DND-41 (cell line): ENCODE results near the gene TRH.

Source experiments
- EZH2 ChIP-seq: IDR thresholded peaks from 3 replicates; pipeline ENCODE4 v1.6.1; 2012; ENCODE audit warnings: borderline replicate concordance, low read depth, mild to moderate bottlenecking, moderate library complexity, low read length, inconsistent platforms; ENCODE audit not compliant: severe bottlenecking
- TF ChIP-seq, protein P1 (sequence below): IDR thresholded peaks from 2 replicates; pipeline ENCODE4 v1.5.1; 2012; ENCODE audit warnings: borderline replicate concordance, low read length, moderate library complexity, mild to moderate bottlenecking; ENCODE audit not compliant: poor library complexity, severe bottlenecking; ENCODE audit errors: extremely low read depth

DNA sequence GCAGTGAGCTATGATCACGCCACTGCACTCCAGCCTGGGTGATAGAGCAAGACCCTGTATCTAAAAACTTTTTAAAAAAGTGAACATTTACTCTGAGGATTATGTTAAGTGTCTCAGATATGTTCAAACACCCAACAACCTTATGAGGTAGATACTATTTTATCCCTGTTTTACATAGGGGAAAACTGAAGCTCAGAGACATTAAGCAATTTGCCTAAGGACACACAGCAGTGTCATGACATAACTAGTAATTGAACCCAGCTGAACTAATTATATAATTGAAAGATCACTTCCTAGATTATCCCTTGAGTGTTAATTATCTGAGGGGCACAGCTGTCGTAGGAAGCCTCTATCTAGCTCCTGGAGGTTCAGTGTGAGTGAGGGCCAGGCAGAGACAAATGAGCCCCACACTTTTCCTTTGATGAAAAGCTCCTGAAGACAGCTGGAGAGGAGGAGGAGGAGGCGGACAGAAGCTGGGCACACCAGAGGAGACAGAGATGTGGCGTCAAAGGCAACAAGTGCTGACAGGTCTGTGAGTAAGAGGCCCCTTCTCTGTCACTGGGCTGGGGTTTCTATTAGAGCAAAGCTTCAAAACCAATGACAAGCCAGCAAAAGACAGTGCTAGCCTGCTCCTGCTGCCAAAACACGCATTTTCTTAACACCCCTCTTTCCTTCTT, 20.5 kb downstream of the TRH start:
- TF ChIP-seq, protein P1, sequence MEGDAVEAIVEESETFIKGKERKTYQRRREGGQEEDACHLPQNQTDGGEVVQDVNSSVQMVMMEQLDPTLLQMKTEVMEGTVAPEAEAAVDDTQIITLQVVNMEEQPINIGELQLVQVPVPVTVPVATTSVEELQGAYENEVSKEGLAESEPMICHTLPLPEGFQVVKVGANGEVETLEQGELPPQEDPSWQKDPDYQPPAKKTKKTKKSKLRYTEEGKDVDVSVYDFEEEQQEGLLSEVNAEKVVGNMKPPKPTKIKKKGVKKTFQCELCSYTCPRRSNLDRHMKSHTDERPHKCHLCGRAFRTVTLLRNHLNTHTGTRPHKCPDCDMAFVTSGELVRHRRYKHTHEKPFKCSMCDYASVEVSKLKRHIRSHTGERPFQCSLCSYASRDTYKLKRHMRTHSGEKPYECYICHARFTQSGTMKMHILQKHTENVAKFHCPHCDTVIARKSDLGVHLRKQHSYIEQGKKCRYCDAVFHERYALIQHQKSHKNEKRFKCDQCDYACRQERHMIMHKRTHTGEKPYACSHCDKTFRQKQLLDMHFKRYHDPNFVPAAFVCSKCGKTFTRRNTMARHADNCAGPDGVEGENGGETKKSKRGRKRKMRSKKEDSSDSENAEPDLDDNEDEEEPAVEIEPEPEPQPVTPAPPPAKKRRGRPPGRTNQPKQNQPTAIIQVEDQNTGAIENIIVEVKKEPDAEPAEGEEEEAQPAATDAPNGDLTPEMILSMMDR = no peak
- TF ChIP-seq EZH2 = no peak
